GM12891 (cell line): ENCODE measurements around the gene COX19.

Experiments
- DNase-seq: peaks from one replicate; pipeline ENCODE4 v3.0.0; 2011; ENCODE audit warnings: low spot score; ENCODE audit not compliant: insufficient read length
- FAIRE-seq: peaks from 2 replicates; lab custom pipeline; 2011; peaks lifted over from hg19 to GRCh38; lab: Jason Lieb, UNC
- PAX5 ChIP-seq: IDR thresholded peaks from 2 replicates; pipeline ENCODE4 v1.6.1; 2011; ENCODE audit warnings: low read length, moderate library complexity, mild to moderate bottlenecking; ENCODE audit not compliant: insufficient read depth, severe bottlenecking
- POLR2A ChIP-seq: IDR thresholded peaks from 2 replicates; pipeline ENCODE4 v1.6.1; 2011; ENCODE audit warnings: low read depth, low read length, control low read depth
- POLR2AphosphoS5 ChIP-seq: IDR thresholded peaks from 2 replicates; pipeline ENCODE4 v1.6.1; 2011; ENCODE audit warnings: low read depth, low read length, control low read depth
- POU2F2 ChIP-seq: IDR thresholded peaks from 2 replicates; pipeline ENCODE4 v1.6.1; 2011; ENCODE audit warnings: low read depth, mild to moderate bottlenecking, control low read depth, low read length, moderate library complexity
- SPI1 ChIP-seq: IDR thresholded peaks from 2 replicates; pipeline ENCODE4 v1.6.1; 2011; ENCODE audit warnings: low read depth, low read length, control low read depth
- TAF1 ChIP-seq: IDR thresholded peaks from 2 replicates; pipeline ENCODE4 v1.6.1; 2011; ENCODE audit warnings: low read depth, low read length, control low read depth

COX19 gene

DNA sequence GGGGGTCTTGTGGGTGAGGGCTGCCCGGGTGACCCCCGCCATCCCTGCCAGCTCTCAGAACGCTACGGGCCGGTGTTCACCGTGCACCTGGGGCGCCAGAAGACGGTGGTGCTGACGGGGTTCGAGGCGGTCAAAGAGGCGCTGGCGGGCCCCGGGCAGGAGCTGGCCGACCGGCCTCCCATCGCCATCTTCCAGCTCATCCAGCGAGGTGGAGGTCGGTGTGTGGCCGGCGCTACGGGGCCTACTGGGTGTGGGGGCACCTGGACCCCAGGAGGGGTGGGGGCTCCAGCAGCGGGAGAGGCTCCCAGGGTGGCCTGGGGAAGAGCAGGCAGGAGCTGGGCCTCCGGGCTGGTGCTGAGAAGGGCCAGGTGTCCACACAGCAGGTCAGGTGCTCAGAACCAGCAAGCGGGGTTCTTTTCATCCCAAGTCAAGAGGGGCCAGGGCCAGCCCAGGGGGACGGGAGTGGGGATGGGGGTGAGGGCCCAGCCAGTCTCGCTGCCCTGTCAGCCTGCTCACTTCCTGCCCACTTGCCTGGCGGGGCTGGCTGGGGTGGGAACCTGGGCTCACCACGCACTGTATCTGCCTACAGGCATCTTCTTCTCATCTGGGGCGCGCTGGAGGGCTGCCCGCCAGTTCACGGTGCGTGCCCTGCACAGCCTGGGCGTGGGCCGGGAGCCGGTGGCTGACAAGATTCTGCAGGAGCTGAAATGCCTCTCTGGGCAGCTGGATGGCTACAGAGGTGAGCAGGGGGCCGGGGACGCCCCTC, 9.2 kb upstream of the COX19 start:
- no peak for DNase-seq
- TF ChIP-seq POU2F2: no peak
- TF ChIP-seq SPI1: no peak
- TF ChIP-seq POLR2AphosphoS5: no peak
- TF ChIP-seq POLR2A: no peak
- no peak for TF ChIP-seq PAX5
- TF ChIP-seq TAF1: no peak
- FAIRE-seq: no peak

DNA sequence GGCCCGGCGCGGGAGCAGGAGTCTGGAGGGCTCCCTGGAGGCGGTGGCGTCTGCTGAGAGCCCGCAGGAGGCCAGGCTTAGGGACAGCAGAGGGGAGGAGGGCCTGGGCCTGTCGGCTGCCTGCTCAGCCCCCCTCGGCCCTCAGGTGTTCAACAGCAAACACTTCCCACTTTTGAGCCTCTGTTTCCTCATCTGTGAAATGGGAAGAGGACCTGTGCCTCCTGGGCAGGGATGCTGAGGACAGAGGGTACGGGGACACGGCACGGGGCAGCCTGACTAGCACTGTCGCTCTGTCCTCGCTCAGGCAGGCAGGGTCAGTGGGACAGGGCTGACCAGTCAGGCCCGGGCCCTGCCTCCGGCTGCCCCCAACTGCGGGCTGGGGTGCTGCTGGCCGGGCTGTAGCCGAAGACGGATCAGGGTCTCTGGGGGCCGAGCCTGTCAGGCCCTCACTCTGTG, 8.3 kb upstream of the COX19 start:
- no peak for FAIRE-seq
- no peak for DNase-seq

DNA sequence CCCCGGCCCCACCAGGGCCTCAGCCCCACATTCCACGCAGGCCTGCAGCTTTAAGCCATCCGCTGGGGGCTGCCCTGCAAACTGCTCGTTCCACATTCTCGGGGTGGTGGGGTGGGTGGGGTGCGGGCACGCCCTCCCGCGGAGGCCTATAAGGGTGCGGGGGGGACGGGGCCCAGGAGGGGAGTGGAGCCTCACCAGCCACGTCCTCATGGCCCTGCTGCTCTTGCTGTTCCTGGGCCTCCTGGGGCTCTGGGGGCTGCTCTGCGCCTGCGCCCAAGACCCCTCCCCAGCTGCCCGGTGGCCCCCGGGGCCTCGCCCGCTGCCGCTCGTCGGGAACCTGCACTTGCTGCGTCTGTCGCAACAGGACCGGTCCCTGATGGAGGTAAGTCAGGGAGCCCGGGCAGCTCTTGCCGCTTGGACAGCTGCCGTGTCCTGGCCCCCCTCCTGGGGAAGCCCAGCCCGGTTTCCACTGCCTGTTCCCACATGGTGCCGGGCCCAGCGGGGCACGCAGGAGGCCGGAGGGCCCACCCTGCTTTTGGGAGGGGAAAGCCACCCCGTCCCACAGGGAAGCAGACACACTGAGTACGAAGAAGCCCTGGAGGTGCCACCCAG, 7.8 kb upstream of the COX19 start, which contains the start of gene CYP2W1:
TSS of gene CYP2W1 (plus strand) at position 178 of the 612 bp plus-strand sequence. CDS start at position 209, 31 bp downstream.
- DNase-seq: no peak
- FAIRE-seq: no peak
- TF ChIP-seq POLR2A (no peak), POU2F2 (no peak), TAF1 (no peak), SPI1 (no peak), PAX5 (no peak), POLR2AphosphoS5 (no peak)

More for the DNA sequence above, 8.3 kb upstream of the COX19 start:
- no peak for TF ChIP-seq POLR2A
- no peak for TF ChIP-seq TAF1
- TF ChIP-seq POLR2AphosphoS5: no peak
- TF ChIP-seq PAX5: no peak
- TF ChIP-seq POU2F2: no peak
- TF ChIP-seq SPI1: no peak

DNA sequence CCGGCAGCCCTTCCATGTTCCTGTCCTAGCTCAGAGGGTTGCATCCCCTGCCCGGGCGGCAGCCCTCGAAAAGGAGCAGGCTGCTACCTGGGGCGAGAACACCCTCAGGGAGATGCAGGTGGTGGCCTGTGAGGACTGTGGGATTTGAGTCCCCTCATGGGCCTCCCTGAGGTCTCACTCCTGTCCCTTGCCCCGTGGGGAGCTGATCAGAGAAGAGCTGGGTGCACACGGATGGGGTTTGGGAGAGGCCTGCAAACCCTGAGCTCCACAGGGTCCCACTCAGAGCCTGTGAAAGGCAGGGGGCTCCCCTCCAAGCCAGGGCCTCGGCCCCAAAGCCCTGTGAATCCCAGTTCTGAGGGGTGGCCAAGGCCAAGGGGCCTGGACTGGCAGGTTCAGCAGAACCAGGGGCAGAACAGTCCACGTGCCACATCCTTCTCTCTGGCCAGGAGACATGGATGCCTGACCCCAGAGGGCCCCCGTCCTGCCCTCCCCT, 7.2 kb upstream of the COX19 start:
- DNase-seq (no peak), FAIRE-seq (no peak)
- TF ChIP-seq POLR2A: no peak

DNA sequence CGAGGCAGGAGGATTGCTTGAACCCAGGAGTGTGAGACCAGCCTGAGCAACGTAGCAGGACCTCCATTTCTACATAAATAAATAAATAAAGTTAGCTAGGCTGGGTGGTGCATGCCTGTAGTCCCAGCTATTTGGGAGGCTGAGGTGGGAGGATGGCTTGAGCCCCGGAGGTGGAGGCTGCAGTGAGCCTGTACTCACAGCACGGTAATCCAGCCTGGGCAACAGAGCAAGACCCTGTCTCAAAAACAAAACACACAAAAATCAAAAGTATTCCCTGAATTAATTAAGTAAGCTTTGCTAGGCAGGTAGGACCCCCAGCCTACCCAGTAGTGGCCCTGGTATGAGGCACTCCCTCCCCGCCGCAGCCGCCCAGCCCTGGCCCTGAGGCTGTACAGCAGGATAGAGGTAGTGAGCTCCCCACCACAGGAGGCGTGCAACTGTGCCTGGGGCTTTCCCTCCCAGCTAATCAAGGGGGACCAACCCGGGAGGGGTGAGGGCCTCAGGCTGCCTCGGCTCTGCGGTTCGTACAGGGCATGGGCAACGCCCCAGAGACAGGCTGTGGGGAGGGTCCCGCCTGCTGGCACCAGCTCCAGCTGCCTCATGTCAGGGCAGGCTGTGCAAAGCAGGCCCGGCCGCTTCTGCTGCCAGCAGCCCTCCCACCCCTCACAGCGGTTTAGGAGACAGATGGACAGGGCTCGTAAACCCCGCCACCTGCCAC, 6.6 kb upstream of the COX19 start:
- DNase-seq: no peak
- no peak for TF ChIP-seq POLR2A
- TF ChIP-seq TAF1: no peak
- TF ChIP-seq POLR2AphosphoS5: no peak
- TF ChIP-seq POU2F2: no peak
- TF ChIP-seq SPI1: no peak
- TF ChIP-seq PAX5: no peak
- no peak for FAIRE-seq

DNA sequence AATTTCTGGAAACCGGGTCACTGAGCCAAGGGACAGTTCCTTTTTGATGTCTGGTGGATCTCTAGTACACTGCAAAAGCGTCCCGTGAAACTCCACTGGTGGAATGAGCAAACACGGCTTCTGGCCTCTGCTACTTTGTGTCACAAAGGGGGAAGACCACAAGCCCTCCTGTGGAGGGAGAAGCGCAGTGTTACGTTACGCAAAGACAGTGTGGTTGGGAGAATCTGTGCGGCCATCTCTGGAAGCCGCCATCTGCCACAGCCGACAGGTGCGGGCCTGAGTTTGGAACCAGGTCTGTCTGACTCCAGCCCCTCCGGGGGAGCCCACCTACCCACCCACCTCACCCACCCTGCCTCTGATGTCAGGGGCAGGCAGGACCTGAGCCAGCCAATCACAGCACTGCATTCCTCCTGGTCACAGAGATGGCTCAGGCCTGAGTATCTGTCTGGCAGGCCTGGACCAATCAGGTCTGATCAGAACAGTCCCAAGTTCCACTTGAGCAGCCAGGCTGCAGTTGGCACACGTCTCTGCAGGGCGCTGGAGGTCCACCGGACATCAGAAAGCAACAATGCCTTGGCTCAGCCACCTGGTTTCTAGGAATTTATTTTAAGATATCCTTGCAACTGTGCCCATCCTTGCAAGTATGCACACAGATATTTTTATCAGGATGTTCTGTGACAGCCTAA, 4.7 kb upstream of the COX19 start:
- DNase-seq (no peak), FAIRE-seq (peak; percentile 40)
- TF ChIP-seq PAX5 (no peak), POLR2A (no peak), TAF1 (no peak), SPI1 (no peak), POU2F2 (no peak), POLR2AphosphoS5 (no peak)

DNA sequence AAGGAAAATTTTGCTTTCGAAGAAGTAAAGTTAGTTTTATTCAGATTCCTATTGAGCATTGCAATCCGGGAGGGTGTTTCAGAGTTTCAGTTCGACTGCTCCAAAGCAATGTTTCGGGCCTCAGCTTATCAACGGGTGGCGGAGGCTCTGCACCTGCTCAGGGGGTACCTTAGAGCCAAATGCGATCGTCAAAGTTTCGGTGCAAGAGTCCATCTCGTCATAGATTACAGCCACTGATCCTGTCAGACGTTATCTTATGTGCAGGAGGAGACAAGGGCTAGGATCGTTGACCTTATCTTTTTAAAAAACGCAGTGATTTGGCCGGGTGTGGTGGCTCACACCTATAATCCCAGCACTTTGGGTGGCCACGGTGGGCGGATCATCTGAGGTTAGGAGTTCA, 3.8 kb upstream of the COX19 start:
- no peak for DNase-seq
- FAIRE-seq: no peak
- TF ChIP-seq POLR2A (no peak), SPI1 (no peak), PAX5 (no peak), POU2F2 (no peak), POLR2AphosphoS5 (no peak), TAF1 (no peak)

DNA sequence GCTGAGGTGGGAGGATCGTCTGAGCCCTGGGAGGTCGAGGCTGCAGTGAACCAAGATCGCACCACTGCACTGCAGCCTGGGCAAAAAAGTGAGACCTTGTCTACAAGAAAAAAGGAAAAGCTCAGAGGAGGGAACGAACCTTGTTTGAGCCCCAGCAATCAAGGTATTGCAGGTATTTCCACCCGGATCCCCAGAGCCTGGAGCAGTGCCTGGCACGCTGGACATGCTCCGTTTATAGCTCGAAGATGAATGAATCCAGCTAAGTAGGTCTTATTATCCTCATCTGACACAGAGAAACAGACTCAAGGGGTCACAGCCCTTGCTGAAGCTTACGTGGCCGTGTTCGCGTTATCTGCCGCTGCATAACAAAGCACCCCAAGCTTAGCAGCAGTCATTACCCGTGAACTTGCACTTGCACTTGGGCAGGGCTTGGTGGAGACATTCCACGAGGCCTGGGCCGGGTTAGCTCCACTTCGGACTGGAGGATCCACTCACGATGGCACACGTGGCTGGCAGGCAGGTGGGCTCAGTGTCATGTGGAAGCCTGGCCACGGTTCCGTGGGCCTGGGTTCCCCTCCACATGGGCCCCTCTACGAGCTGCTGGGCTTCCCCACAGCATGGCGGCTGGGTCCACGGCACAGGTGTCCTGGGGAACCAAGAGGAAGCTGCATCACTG, 3.2 kb upstream of the COX19 start:
- TF ChIP-seq PAX5: no peak
- no peak for TF ChIP-seq TAF1
- no peak for TF ChIP-seq POU2F2
- no peak for TF ChIP-seq POLR2AphosphoS5
- TF ChIP-seq SPI1: no peak
- TF ChIP-seq POLR2A: no peak
- FAIRE-seq: no peak

More for the DNA sequence above, 3.2 kb upstream of the COX19 start:
- DNase-seq: no peak
